HG03175 (cell line): ENCODE measurements around the gene ARFGEF3.
"Not testable (repeated sequence)": the region's sequence is repeated elsewhere in the genome, so short reads cannot be mapped to it uniquely, and the experiment has no call there.

ENCODE experiments used
- ATAC-seq: cut with Tn5 transposase; IDR thresholded peaks from one replicate; pipeline ENCODE4 v1.9.1; 2021; ENCODE audit warnings: mild to moderate bottlenecking, moderate library complexity; ENCODE audit not compliant: unreplicated experiment

Gene ARFGEF3

GRCh38 chr6:138339024-138339423, 177.3 kb downstream of the ARFGEF3 start:
- ATAC-seq: no peak

- no peak for ATAC-seq
Measured at GRCh38 chr6:138341176-138341575, 179.4 kb downstream of the ARFGEF3 start.

GRCh38 chr6:138343112-138343511, 181.4 kb downstream of the ARFGEF3 start:
- ATAC-seq: no peak

GRCh38 chr6:138345565-138346285, 184.0 kb downstream of the ARFGEF3 start:
- ATAC-seq: no peak

- ATAC-seq: no peak
Measured at GRCh38 chr6:138346302-138347195, 184.8 kb downstream of the ARFGEF3 start.

GRCh38 chr6:138347864-138348263, 186.1 kb downstream of the ARFGEF3 start:
- ATAC-seq: no peak

GRCh38 chr6:138349891-138350290, 188.2 kb downstream of the ARFGEF3 start:
- no peak for ATAC-seq

- ATAC-seq: no peak
Measured at GRCh38 chr6:138357928-138358327, 196.2 kb downstream of the ARFGEF3 start.

GRCh38 chr6:138368684-138369083, 206.9 kb downstream of the ARFGEF3 start:
- not testable (repeated sequence) for ATAC-seq

- ATAC-seq: no peak
Measured at GRCh38 chr6:138370631-138371451, 209.1 kb downstream of the ARFGEF3 start.

GRCh38 chr6:138371452-138371711, 209.6 kb downstream of the ARFGEF3 start:
- no peak for ATAC-seq

- no peak for ATAC-seq
Measured at GRCh38 chr6:138371720-138372119, 210.0 kb downstream of the ARFGEF3 start.

GRCh38 chr6:138372711-138373463, 211.1 kb downstream of the ARFGEF3 start:
- ATAC-seq: no peak

GRCh38 chr6:138374230-138374629, 212.5 kb downstream of the ARFGEF3 start:
- ATAC-seq: no peak

- ATAC-seq: no peak
Measured at GRCh38 chr6:138374815-138375214, 213.1 kb downstream of the ARFGEF3 start.

- ATAC-seq: no peak
Measured at GRCh38 chr6:138377042-138377441, 215.3 kb downstream of the ARFGEF3 start.

GRCh38 chr6:138377844-138378243, 216.1 kb downstream of the ARFGEF3 start, which contains the start of gene SMIM28:
Gene SMIM28, plus strand, starts transcription at chr6:138377905. Its CDS starts 168 bp downstream, at chr6:138378073.
- no peak for ATAC-seq

GRCh38 chr6:138378463-138378862, 216.7 kb downstream of the ARFGEF3 start:
- no peak for ATAC-seq

- ATAC-seq: no peak
Measured at GRCh38 chr6:138382498-138383265, 220.9 kb downstream of the ARFGEF3 start.

- ATAC-seq: no peak
Measured at GRCh38 chr6:138383776-138384175, 222.0 kb downstream of the ARFGEF3 start.
